VCaP (cell line): ENCODE measurements around the gene CNTRL.
"Not testable (repeated sequence)": the region's sequence is repeated elsewhere in the genome, so short reads cannot be mapped to it uniquely, and the experiment has no call there.

Source experiments
- H3K27ac ChIP-seq: fragments of 450-650 bp; 2 replicates; pipeline ENCODE4 v1.5.1; 2017
- CTCF ChIP-seq: fragments of 450-650 bp; conservative IDR thresholded peaks from 2 replicates; pipeline ENCODE4 v1.5.1; 2017; ENCODE audit warnings: mild to moderate bottlenecking, moderate library complexity

The CNTRL gene

GRCh38 chr9:121095057-121095456 lies 20.3 kb downstream of the CNTRL start:
- TF ChIP-seq CTCF = no peak
- H3K27ac ChIP-seq = no peak overlapping the region

- no peak for TF ChIP-seq CTCF
These were observed 23.9 kb downstream of the CNTRL start for GRCh38 chr9:121098567-121099198.

GRCh38 chr9:121104054-121104453 lies 29.3 kb downstream of the CNTRL start:
- not testable (repeated sequence) for H3K27ac ChIP-seq

More at GRCh38 chr9:121098567-121099198, 23.9 kb downstream of the CNTRL start:
- no peak overlapping the region for H3K27ac ChIP-seq

GRCh38 chr9:121105531-121105930 lies 30.8 kb downstream of the CNTRL start:
- H3K27ac ChIP-seq = no peak overlapping the region
- TF ChIP-seq CTCF = no peak

GRCh38 chr9:121107029-121107428 lies 32.3 kb downstream of the CNTRL start:
- H3K27ac ChIP-seq = no peak overlapping the region
- peak; percentile 35; the same call in 1 of the 2 replicates for TF ChIP-seq CTCF

- no peak overlapping the region for H3K27ac ChIP-seq
- TF ChIP-seq CTCF = no peak
These were observed 33.1 kb downstream of the CNTRL start for GRCh38 chr9:121107881-121108280.

- TF ChIP-seq CTCF = no peak
- no peak overlapping the region for H3K27ac ChIP-seq
These were observed 40.7 kb downstream of the CNTRL start for GRCh38 chr9:121115466-121115865.

- no peak for TF ChIP-seq CTCF
- H3K27ac ChIP-seq = no peak overlapping the region
These were observed 43.5 kb downstream of the CNTRL start for GRCh38 chr9:121118266-121118665.
